ACC112 (cell line): Measurements from ENCODE around the gene GSTT4.
"Not testable (repeated sequence)": the region's sequence is repeated elsewhere in the genome, so short reads cannot be mapped to it uniquely, and the experiment has no call there.

Experiments
- H2AFZ ChIP-seq: fragments of 200-600 bp; sonication (generic); one replicate; pipeline ENCODE4 v1.6.0; 2017; ENCODE audit warnings: antibody characterized with exemption, low read length; ENCODE audit not compliant: unreplicated experiment
- H3K27ac ChIP-seq: fragments of 200-600 bp; sonication (generic); 2 replicates; pipeline ENCODE4 v1.5.1; 2014; ENCODE audit warnings: low read depth, mild to moderate bottlenecking, antibody characterized with exemption, low read length, moderate library complexity
- H3K27me3 ChIP-seq: fragments of 200-600 bp; sonication (generic); 2 replicates; pipeline ENCODE4 v1.6.1; 2014; ENCODE audit warnings: mild to moderate bottlenecking, antibody characterized with exemption, low read length, moderate library complexity, mixed read lengths; ENCODE audit not compliant: insufficient read depth
- H3K36me3 ChIP-seq: fragments of 200-600 bp; sonication (generic); 2 replicates; pipeline ENCODE4 v1.6.1; 2016; ENCODE audit warnings: mild to moderate bottlenecking, antibody characterized with exemption, low read length, moderate library complexity, mixed read lengths; ENCODE audit not compliant: insufficient read depth
- H3K4me1 ChIP-seq: fragments of 200-600 bp; sonication (generic); one replicate; pipeline ENCODE4 v1.6.1; 2016; ENCODE audit warnings: low read length, mixed read lengths; ENCODE audit not compliant: insufficient read depth, unreplicated experiment, control insufficient read depth
- H3K4me3 ChIP-seq: fragments of 200-600 bp; sonication (generic); 2 replicates; pipeline ENCODE4 v1.5.1; 2014; ENCODE audit warnings: mild to moderate bottlenecking, low read depth, low read length
- H3K79me2 ChIP-seq: fragments of 200-600 bp; sonication (generic); one replicate; pipeline ENCODE4 v1.6.0; 2016; ENCODE audit warnings: low read length; ENCODE audit not compliant: control insufficient read depth, unreplicated experiment, insufficient read depth

Gene GSTT4

DNA sequence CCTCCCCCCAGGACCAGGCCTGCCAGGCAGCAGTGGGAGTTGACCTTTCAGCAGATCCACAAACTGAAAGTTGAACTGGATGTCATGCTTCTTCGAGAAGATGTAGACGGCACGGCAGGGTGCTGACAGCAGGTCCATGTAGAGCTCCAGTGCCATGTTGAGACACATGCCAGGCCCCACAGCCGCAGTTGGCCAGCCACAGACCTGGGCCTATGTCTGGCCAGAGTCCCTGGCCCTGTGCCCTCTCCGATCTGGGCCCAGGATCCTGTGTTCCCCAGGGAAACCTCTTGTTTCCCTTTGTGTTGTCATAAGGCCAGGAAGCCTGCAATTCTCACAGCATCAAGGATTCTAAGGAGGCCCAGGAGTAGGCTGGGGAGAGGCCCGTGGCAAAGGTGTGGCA is at the start of gene GSTT4:
Gene GSTT4, minus strand, starts transcription at position 253 of the 400 bp plus-strand sequence. Its CDS starts 97 bp downstream, at position 156.
- H3K36me3 ChIP-seq = no peaks in the 10 kb centered on the region
- H3K4me1 ChIP-seq = no peaks in the 10 kb centered on the region
- H3K4me3 ChIP-seq = no peak within 1 kb of the TSS
- no peak within 1 kb of the TSS for H3K27ac ChIP-seq
- no peak within 1 kb of the TSS for H2AFZ ChIP-seq
- H3K79me2 ChIP-seq = no peaks in the 10 kb centered on the region
- H3K27me3 ChIP-seq = no peaks in the 10 kb centered on the region

DNA sequence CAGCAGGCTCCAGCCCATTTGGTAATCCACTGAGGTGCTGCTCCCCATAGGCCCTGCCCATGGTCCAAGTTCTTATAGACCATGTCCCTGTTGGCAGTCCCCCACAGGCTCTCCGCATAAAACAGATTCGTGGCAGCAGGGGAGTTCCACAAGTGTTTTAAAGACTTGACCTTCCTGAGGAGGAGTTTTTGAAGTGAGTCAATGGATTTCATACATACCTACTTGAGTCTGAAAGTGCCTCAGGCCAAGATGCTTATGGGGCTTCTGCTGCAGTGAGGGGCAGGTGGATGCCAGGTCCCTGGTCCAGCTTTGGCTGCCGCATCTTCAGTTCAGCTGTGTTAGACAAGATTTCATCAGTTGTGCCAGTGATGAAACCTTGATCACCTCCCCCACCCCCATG is 49.1 kb upstream of the GSTT4 start:
- H3K4me3 ChIP-seq = no peak overlapping the region
- H3K27ac ChIP-seq = no peak overlapping the region
- H3K27me3 ChIP-seq = no peaks in the 10 kb centered on the region
- H3K79me2 ChIP-seq = no peaks in the 10 kb centered on the region
- H2AFZ ChIP-seq = no peak overlapping the region
- peaks cover 17% of the 10 kb centered on the region for H3K36me3 ChIP-seq
- peaks cover 36% of the 10 kb centered on the region for H3K4me1 ChIP-seq

DNA sequence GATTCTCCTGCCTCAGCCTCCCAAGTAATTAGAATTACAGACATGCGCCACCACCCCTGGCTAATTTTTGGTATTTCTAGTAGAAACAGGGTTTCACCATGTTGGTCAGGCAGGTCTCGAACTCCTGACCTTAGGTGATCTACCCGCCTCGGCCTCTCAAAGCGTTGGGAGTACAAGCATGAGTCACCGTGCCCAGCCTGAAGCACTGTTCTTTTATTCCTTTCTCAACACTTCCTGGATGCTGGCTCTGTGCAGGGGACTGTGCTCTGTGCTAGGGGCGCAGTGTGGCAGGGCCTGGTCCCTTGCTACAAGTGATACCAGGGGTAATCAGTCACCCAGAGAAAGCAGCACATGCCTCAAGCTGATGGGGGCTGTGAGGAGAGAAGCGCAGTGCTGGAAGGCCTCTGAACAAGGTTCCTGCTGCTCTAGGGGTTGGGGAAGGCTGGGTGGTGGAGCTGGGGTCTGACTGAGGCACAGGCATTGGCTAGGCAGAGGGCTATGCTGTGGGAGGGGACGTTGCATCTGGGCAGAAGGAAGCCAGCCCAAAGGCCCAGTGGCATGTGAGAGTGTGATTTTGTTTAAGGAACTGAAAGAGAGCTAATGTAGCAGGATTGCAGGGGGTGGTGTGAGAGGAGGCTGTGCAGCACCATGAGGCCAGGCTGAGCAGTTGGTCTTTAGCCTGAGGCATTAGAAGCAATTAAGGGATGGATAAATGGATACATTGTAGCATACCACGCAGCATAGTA is 48.4 kb upstream of the GSTT4 start:
- H3K4me1 ChIP-seq = peaks cover 29% of the 10 kb centered on the region
- peaks cover 15% of the 10 kb centered on the region for H3K36me3 ChIP-seq
- H3K27ac ChIP-seq = no peak overlapping the region
- H2AFZ ChIP-seq = no peak overlapping the region
- H3K79me2 ChIP-seq = no peaks in the 10 kb centered on the region
- H3K27me3 ChIP-seq = no peaks in the 10 kb centered on the region
- no peak overlapping the region for H3K4me3 ChIP-seq

DNA sequence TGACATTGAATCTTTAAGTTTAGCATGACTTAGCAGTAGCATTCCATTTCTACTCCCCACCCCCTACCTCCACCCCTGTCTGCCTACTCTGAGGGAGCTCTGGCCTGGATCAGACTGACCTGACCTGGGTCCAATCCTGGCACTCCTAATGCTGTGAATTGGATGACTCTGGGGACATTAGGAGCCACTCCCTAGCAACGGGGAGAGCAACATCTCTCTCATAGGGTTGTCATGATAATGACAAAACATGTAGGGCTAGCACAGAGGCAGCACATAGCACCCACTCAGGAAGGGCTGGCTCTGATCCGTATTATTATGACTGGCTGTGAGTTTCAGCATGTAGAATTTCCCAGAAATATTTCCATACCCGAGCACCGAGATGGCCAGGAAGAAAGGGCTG is 46.3 kb upstream of the GSTT4 start:
- Histone ChIP-seq H3K27ac (peak overlapping the region; percentile 86), H3K27me3 (no peaks in the 10 kb centered on the region), H3K36me3 (no peaks in the 10 kb centered on the region), H3K4me3 (no peak overlapping the region), H3K4me1 (peaks cover 29% of the 10 kb centered on the region), H2AFZ (no peak overlapping the region), H3K79me2 (no peaks in the 10 kb centered on the region)

DNA sequence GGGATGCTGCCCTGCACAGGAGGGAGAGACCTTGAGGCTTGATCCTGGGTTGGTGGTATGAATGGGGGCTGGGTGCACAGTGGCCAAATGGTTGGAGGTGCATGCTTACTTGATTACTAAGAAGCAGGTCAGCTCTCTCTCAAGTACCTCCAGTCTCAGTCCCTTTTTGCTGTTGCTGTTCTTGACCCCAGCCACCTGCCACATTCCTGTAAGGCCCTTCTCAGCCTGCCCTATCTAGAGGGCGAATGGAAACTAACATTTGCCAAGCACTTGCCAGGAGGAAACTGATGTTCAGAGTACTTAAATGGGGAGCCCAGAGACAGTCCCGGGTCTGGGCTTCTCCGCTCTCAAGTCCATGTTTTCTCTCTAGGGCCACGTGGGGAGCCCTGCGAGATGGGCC is 45.8 kb upstream of the GSTT4 start:
- H3K4me3 ChIP-seq = no peak overlapping the region
- peak overlapping the region; percentile 86 for H3K27ac ChIP-seq
- peaks cover 34% of the 10 kb centered on the region for H3K4me1 ChIP-seq
- H3K79me2 ChIP-seq = no peaks in the 10 kb centered on the region
- no peak overlapping the region for H2AFZ ChIP-seq
- H3K27me3 ChIP-seq = no peaks in the 10 kb centered on the region
- H3K36me3 ChIP-seq = no peaks in the 10 kb centered on the region

DNA sequence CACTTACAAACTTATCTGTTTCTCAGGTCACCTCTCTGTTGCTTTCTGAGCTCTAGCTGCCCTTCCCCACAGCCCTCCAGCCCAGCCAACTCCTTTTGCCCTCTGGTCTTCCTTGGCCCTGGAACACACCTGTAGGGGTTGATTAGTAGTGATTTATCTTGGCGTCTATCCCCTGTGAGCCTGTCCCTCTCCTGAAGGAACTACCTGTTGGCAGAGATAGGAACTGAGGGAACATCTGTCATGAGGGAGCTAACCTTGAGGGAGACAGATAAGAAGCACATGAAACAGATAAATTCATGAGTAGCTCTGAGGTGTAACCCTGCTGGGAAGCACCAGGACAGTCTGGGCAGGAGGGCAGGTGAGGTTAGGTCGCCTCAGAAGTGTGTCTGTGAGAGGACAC is 44.7 kb upstream of the GSTT4 start:
- no peak overlapping the region for H3K27ac ChIP-seq
- no peaks in the 10 kb centered on the region for H3K36me3 ChIP-seq
- no peaks in the 10 kb centered on the region for H3K27me3 ChIP-seq
- H2AFZ ChIP-seq = no peak overlapping the region
- H3K4me3 ChIP-seq = no peak overlapping the region
- peaks cover 37% of the 10 kb centered on the region for H3K4me1 ChIP-seq
- H3K79me2 ChIP-seq = no peaks in the 10 kb centered on the region

DNA sequence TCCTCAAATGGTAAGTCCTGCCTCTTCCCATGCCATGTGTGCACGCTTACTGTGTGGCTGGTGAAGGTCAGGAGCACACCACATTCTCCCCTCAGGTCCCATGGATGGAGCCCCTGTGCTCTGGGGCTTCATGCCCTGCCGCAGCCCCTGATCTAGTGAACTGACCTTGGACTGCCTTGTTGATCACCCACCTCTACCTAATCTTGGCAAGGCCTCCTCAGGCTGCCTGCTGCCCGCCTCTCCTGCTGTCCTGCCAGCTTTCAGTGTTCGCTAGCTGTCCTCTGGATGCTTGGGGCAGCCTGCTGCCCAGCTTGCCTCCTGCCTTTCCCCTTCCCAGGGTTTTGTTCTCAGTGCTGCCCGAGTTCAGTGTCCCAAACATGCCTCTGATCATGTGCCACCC is 44.0 kb upstream of the GSTT4 start:
- no peak overlapping the region for H3K4me3 ChIP-seq
- H3K27me3 ChIP-seq = no peaks in the 10 kb centered on the region
- H3K79me2 ChIP-seq = no peaks in the 10 kb centered on the region
- no peak overlapping the region for H3K27ac ChIP-seq
- no peaks in the 10 kb centered on the region for H3K36me3 ChIP-seq
- H2AFZ ChIP-seq = no peak overlapping the region
- H3K4me1 ChIP-seq = peaks cover 41% of the 10 kb centered on the region

DNA sequence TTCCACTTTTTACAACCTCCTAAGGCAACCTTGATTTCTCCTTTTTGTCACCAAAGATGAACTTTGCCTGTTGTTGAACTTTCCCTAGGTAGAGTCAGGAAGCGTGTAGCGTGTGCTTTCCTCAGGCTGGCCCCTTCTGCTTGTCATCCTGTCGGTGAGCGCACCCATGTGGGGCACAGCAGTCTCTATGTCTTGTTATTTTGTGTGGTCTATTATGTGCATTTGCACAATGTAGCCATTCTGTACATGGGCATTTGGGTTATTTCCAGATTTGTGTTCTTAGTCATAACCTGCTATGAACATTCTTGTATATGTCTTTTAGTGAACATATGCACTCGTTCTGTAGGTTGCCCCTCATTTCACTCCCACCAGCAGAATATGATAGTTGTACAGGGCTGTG is 40.8 kb upstream of the GSTT4 start:
- no peaks in the 10 kb centered on the region for H3K36me3 ChIP-seq
- H3K27ac ChIP-seq = no peak overlapping the region
- H2AFZ ChIP-seq = no peak overlapping the region
- no peaks in the 10 kb centered on the region for H3K79me2 ChIP-seq
- no peaks in the 10 kb centered on the region for H3K27me3 ChIP-seq
- H3K4me3 ChIP-seq = no peak overlapping the region
- H3K4me1 ChIP-seq = peaks cover 42% of the 10 kb centered on the region

DNA sequence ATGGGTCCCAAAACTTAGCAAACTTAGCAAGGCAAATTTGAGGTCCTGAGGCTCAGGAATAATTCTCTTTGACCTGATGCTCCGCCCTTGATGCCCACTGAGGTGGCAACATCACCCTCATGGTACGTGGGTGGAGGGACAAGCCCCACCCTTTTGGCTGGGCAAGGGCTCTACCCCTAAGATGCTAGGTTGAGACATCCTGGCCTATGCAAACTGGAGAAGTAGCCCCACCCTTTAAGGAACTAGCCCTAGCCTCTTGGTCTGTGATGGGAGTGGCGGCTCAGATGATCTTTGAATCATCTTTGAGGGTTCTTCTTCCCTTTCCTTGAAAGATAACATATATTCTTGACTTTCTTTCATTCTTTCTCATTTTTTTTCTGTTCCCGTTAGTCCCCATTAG is 38.7 kb upstream of the GSTT4 start:
- H3K36me3 ChIP-seq = no peaks in the 10 kb centered on the region
- peaks cover 37% of the 10 kb centered on the region for H3K4me1 ChIP-seq
- no peaks in the 10 kb centered on the region for H3K79me2 ChIP-seq
- peak overlapping the region; percentile 25; the same call in 1 of the 2 replicates for H3K4me3 ChIP-seq
- H3K27me3 ChIP-seq = no peaks in the 10 kb centered on the region
- no peak overlapping the region for H2AFZ ChIP-seq
- H3K27ac ChIP-seq = peak overlapping the region; percentile 86

DNA sequence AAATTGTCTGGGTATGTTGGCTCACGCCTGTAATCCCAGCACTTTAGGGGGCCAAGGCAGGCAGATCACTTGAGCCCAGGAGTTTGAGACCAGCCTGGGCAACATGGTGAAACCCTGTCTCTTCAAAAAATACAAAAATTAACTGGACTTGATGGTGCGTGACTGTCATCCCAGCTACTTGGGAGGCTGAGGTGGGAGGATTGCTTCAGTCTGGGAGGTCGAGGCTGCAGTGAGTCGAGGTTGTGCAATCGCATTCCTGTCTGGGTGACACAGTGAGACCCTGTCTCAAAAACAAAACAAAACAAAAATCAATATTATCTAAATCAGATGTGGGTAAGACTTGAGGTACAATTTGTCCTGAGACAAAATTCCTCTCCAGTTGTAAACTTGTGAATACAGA is 38.2 kb upstream of the GSTT4 start:
- Histone ChIP-seq H3K27ac (peak overlapping the region; percentile 86), H3K4me1 (peaks cover 37% of the 10 kb centered on the region), H3K4me3 (peak overlapping the region; percentile 25; the same call in 1 of the 2 replicates)
- H3K36me3 ChIP-seq, H2AFZ ChIP-seq, H3K79me2 ChIP-seq, H3K27me3 ChIP-seq: not testable (repeated sequence)

DNA sequence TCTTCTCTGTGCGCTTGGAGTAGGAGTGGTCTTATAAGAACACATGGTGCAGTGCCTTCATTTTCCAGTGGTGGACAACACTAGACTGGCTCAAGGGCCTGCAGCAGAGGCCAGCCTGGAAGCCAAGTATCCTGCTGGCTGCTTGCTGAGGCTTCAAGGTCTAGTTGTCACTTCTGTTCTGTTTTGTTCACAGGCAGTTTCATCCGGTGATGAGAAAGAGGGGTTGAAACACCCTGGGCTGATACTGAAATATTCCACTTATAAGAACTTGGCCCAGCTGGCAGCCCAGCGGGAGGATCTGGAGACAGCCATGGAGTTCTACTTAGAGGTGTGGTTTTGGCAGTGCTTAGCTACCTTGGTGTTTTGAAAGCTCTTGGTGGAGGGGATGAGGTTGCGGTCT is 35.7 kb upstream of the GSTT4 start:
- 0 out of 2 replicates have a peak, but pooled peaks cover 6% of the 10 kb centered on the region for H3K36me3 ChIP-seq
- H2AFZ ChIP-seq = no peak overlapping the region
- H3K79me2 ChIP-seq = no peaks in the 10 kb centered on the region
- H3K4me1 ChIP-seq = peaks cover 26% of the 10 kb centered on the region
- no peak overlapping the region for H3K4me3 ChIP-seq
- H3K27ac ChIP-seq = no peak overlapping the region
- no peaks in the 10 kb centered on the region for H3K27me3 ChIP-seq
